Fibroblast of lung (primary cell): ENCODE data around the gene IL2.

ENCODE experiments used
- EZH2 ChIP-seq: IDR thresholded peaks from 2 replicates; pipeline ENCODE4 v1.5.1; 2012; ENCODE audit warnings: low read length, control low read depth, mild to moderate bottlenecking; ENCODE audit errors: missing control alignments
- TF ChIP-seq, protein P1 (sequence below), 2 donors: IDR thresholded peaks in 1 of 2; conservative IDR thresholded peaks in 1 of 2; 1 replicate in 1 of 2; 2 replicates in 1 of 2; pipeline ENCODE4 v1.5.1; 2011 to 2012; ENCODE audit warnings: low read length in 2 of 2, control low read depth in 1 of 2, inconsistent platforms in 1 of 2, low read depth in 1 of 2, mild to moderate bottlenecking in 1 of 2

DNA sequence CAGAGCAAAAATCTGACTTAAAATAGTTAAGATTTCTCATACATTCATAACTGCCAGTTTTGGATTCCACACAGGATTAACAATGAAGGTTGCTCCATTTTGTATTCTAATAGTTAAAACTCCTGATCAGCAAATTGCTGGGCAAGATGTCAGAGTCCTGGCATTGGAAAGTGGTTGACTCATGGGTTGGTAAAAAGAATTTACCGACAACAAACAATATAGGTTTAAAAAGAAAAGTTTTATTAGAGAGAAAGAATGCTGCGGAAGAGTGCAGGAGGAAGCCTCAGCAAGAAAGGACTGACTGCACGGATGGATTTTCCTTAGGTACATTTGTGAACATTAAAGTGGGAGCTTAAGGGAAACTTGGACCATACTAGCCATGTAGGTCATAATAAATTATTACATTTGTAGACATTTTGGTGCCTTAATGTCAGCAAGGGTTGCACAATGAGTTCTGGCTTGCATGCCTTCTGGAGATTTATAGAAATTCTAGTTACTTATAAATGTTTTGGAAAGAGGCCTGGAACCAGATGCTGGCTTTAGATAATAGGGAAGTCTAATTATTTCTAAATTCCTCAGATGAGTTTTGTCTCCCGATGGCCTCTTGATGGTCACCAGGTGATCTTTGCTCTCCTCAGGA is 25.4 kb upstream of the IL2 start:
- TF ChIP-seq, protein P1, sequence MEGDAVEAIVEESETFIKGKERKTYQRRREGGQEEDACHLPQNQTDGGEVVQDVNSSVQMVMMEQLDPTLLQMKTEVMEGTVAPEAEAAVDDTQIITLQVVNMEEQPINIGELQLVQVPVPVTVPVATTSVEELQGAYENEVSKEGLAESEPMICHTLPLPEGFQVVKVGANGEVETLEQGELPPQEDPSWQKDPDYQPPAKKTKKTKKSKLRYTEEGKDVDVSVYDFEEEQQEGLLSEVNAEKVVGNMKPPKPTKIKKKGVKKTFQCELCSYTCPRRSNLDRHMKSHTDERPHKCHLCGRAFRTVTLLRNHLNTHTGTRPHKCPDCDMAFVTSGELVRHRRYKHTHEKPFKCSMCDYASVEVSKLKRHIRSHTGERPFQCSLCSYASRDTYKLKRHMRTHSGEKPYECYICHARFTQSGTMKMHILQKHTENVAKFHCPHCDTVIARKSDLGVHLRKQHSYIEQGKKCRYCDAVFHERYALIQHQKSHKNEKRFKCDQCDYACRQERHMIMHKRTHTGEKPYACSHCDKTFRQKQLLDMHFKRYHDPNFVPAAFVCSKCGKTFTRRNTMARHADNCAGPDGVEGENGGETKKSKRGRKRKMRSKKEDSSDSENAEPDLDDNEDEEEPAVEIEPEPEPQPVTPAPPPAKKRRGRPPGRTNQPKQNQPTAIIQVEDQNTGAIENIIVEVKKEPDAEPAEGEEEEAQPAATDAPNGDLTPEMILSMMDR (conservative IDR thresholded peaks at IDR 0.05 in 1 of 2, IDR thresholded peaks at IDR 0.05 in 1 of 2; ENCODE audit: low read depth in 1 of 2, low read length in 2 of 2), result no peak
- TF ChIP-seq EZH2, result no peak
